SJSA1 (cell line): Measurements from ENCODE around the gene PLXNC1. TPM values are rescaled to one million over a fixed set of nuclear protein-coding genes. Genes with fewer than 3 reads are reported as not detected.
A peak's percentile ranks its signal among the peaks of the same experiment; 100 is the strongest.

Experiments used
- DNase-seq, 2 experiments: peaks; one replicate each; pipeline ENCODE4 v3.0.0-alpha.2; 2015 to 2020; ENCODE audit warnings: low spot score in 2 of 2, low read depth in 1 of 2
- H3K27ac ChIP-seq: fragments of 250-450 bp; sonication (Bioruptor Pico); 2 replicates; pipeline ENCODE4 v1.5.1; 2020; ENCODE audit warnings: mild to moderate bottlenecking, moderate library complexity
- H3K27me3 ChIP-seq: fragments of 250-450 bp; sonication (Bioruptor Pico); replicated peaks from 2 replicates; pipeline ENCODE4 v1.5.1; 2020; ENCODE audit warnings: mild to moderate bottlenecking, moderate library complexity
- H3K36me3 ChIP-seq: fragments of 250-450 bp; sonication (Bioruptor Pico); 2 replicates; pipeline ENCODE4 v1.5.1; 2020; ENCODE audit warnings: mild to moderate bottlenecking
- H3K4me1 ChIP-seq: fragments of 250-450 bp; sonication (Bioruptor Pico); replicated peaks from 2 replicates; pipeline ENCODE4 v1.6.1; 2021; ENCODE audit warnings: mild to moderate bottlenecking
- H3K4me3 ChIP-seq: fragments of 250-450 bp; sonication (Bioruptor Pico); 2 replicates; pipeline ENCODE4 v1.5.1; 2020; ENCODE audit warnings: mild to moderate bottlenecking
- H3K9me3 ChIP-seq: fragments of 250-450 bp; sonication (Bioruptor Pico); replicated peaks from 2 replicates; pipeline ENCODE4 v1.5.1; 2020; ENCODE audit warnings: mild to moderate bottlenecking
- total RNA-seq: library from RNA; depleted of rRNA; stranded (reverse); fragments of >200 nt; shearing (Covaris generic); gene quantifications from 2 replicates; pipeline ENCODE4 v1.2.3, GENCODE V29; 2014

Gene PLXNC1
- total RNA-seq, 1 experiment from 2014 or later = 4.4 TPM

DNA sequence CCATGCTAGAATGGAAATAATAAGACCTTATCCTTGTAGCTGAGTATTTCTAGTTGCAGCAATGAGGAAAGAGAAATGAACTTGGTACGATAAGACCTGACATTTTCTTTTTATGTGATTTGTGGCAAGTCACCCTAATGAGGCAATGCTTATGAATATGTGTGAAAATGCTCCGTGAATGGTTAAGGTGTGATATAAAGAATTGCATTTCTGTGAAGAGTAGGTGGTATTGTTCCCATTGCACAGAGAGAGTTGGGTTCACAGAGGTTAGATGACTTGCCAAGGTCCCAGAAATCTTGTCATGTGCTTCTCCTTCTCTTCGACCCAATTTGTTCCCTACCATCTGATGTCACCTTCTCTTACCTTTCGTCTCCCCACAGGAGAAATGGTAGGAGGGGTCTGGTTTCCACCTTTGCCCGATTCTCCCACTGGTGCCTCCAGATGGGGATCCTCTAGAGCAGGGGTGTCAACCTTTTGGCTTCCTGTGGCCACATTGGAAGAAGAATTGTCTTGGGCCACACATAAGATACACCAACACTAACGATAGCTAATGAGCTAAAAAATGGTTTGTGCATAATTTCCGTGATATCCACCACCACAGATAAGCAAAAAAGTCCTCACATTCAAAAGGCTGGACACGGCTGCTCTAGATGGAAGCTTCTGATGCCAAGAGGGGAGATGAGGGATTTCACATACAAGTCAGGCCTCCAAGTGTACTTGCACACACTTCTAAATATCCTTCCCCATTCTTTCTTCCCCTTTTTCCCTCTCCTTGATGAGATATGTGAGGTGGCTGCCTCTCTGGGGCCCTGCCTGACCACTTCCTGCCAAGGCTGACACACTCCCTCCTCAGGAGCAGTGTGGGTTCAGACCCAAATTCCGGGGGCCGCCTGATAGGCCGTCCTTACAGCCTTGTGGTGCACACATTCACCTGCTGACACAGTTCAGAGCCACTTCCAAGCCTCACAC lies 96.1 kb downstream of the PLXNC1 start:
- no peak for DNase-seq
- H3K27ac ChIP-seq = no peak overlapping the region
- H3K9me3 ChIP-seq = no peaks in the 10 kb centered on the region
- H3K4me3 ChIP-seq = no peak overlapping the region
- no peaks in the 10 kb centered on the region for H3K4me1 ChIP-seq
- H3K36me3 ChIP-seq = no peaks in the 10 kb centered on the region
- no peaks in the 10 kb centered on the region; the same call in 1 of the 2 replicates for H3K27me3 ChIP-seq

DNA sequence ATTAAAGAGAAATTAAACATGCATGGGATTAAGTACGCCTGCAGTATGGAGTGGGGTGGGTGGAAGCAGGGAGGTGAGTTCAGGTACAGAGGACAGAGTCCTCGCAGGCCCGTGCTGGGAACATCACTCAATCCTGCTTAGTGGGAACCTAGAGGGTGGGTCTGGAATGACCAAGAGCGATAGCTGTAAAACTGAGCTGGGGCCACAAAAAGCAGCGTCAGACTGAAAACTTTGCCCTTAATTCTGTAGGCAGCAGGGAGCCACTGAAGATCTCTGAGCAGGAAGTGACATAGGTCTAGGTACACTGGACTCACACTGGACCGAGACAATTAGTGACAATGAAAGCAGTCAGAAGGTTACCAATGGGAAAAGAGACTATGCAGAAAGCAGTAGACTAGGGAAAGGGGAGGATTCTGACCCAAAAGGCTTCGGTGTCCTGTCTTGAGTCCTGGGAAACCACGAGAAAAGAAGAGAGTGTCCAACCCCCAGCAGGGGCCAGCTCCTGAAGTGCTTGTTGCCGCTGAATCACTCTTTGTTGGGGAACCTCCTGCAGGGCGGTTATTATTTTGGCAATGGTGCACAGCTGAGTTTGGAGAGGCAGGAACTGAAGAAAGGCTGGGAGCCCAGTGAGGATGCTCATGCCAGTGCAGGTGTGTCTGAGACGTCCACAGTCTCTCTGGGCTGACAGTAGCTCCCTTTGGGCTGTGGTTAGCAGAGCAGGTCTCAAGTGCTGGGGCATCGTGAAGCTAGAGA lies 97.4 kb downstream of the PLXNC1 start:
- no peaks in the 10 kb centered on the region for H3K27me3 ChIP-seq
- no peak for DNase-seq
- no peaks in the 10 kb centered on the region for H3K4me1 ChIP-seq
- H3K9me3 ChIP-seq = no peaks in the 10 kb centered on the region
- H3K4me3 ChIP-seq = no peak overlapping the region
- H3K36me3 ChIP-seq = no peaks in the 10 kb centered on the region
- H3K27ac ChIP-seq = no peak overlapping the region

DNA sequence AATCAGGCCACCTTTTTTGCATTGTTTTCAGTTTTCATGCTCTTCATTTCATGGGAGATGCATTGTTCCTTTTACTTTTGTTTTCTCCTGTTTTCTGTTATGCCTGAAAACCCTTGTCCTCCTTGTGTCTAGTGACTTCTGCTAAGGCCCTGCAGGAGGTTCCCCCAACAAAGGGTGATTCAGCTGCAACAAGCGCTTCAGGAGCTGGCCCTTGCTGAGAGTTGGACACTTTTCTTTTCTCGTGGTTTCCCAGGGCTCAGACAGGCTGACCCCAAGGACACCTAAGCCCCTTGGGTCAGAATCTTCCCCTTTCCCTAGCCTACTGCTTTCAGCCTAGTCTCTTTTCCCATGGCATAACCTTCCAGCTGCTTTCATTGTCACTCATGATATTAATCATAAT lies 98.9 kb downstream of the PLXNC1 start:
- Histone ChIP-seq H3K27me3 (no peaks in the 10 kb centered on the region), H3K4me1 (no peaks in the 10 kb centered on the region), H3K9me3 (no peaks in the 10 kb centered on the region)

DNA sequence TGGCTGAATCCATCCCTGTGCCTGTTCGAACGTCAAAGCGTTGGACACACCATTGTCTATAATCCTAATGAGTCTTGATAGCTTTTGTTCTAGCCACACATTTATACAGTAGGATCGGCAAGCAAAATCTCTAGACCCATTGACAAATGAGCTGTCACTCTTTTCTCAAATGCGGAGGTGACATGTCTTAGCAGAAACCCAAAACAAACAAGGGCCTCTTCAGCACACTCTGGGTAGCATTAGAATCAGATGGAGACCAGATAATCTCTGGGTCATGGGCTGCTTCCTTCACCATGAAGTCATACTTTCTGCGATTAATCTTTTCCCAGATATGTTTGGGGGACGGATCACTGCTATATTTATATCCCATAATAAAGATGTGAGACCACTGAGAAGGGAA lies 100.2 kb downstream of the PLXNC1 start:
- no peaks in the 10 kb centered on the region for H3K4me1 ChIP-seq
- no peak overlapping the region for H3K4me3 ChIP-seq
- no peaks in the 10 kb centered on the region for H3K36me3 ChIP-seq
- no peaks in the 10 kb centered on the region for H3K27me3 ChIP-seq
- DNase-seq = no peak
- H3K9me3 ChIP-seq = no peaks in the 10 kb centered on the region
- H3K27ac ChIP-seq = no peak overlapping the region

More for the DNA sequence above, 98.9 kb downstream of the PLXNC1 start:
- Histone ChIP-seq H3K27ac (no peak overlapping the region), H3K36me3 (no peaks in the 10 kb centered on the region), H3K4me3 (no peak overlapping the region)
- no peak for DNase-seq

DNA sequence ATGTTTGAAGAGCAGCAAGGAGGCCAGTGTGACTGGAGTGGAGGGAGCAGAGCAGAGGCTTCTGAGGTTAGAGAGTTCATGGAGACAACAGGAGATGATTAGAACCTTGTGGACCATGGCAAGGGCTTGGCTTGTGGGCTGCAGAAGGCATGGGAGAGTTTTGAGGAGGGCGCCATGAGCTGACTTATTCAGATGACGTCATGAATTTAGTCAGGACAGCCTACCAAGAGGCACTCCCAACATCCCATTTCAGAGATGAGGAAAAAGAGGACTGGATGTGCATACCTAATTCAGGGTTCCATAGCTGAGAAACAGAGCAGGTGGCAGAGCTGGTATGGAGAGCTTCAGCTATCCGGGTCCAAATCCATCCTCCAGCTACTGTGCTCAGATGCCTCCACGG lies 101.8 kb downstream of the PLXNC1 start:
- no peak overlapping the region for H3K27ac ChIP-seq
- H3K4me1 ChIP-seq = no peaks in the 10 kb centered on the region
- no peaks in the 10 kb centered on the region for H3K27me3 ChIP-seq
- no peak overlapping the region for H3K4me3 ChIP-seq
- H3K36me3 ChIP-seq = no peaks in the 10 kb centered on the region
- no peak for DNase-seq
- no peaks in the 10 kb centered on the region for H3K9me3 ChIP-seq

DNA sequence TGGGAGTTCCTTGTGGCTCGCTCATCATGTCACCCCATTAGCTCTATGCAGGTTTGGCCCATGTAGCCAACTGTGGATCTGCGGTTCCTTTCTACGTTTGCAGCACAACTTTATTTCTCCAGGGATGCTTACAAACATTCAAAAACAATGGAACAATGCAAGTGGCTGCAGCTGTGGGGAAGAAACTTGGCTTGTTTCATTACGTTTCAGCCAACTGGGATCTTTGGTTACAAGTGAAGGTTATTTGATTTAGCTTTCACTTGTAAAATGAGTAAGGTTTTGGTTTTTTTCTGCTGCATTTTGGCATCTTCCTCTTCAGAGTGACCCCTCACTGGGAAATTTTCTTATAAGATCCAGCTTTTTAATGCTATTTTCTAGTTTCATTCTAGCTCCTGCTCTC lies 105.9 kb downstream of the PLXNC1 start:
- no peak overlapping the region for H3K4me3 ChIP-seq
- no peaks in the 10 kb centered on the region for H3K9me3 ChIP-seq
- no peak for DNase-seq
- no peaks in the 10 kb centered on the region for H3K4me1 ChIP-seq
- no peak overlapping the region for H3K27ac ChIP-seq
- no peaks in the 10 kb centered on the region for H3K36me3 ChIP-seq
- no peaks in the 10 kb centered on the region for H3K27me3 ChIP-seq

DNA sequence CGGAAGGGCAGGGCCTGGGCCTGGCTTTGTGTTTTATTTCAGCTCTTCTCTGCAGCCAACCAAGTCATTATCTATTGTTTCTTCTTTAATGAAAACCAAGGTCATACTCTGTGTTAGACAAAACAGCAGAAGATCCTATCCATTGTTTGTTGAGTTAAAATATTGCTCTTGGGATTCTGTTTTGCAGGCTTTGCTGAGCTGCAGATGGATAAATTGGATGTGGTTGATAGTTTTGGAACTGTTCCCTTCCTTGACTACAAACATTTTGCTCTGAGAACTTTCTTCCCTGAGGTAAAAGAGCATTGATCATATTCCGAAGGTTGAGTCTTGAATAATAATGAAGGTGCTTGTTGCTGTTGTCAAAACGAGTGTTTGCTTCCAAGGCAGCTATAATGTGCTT lies 106.6 kb downstream of the PLXNC1 start:
- no peaks in the 10 kb centered on the region for H3K27me3 ChIP-seq
- no peak overlapping the region for H3K27ac ChIP-seq
- DNase-seq = no peak
- no peaks in the 10 kb centered on the region for H3K4me1 ChIP-seq
- no peaks in the 10 kb centered on the region for H3K36me3 ChIP-seq
- H3K9me3 ChIP-seq = no peaks in the 10 kb centered on the region
- no peak overlapping the region for H3K4me3 ChIP-seq

DNA sequence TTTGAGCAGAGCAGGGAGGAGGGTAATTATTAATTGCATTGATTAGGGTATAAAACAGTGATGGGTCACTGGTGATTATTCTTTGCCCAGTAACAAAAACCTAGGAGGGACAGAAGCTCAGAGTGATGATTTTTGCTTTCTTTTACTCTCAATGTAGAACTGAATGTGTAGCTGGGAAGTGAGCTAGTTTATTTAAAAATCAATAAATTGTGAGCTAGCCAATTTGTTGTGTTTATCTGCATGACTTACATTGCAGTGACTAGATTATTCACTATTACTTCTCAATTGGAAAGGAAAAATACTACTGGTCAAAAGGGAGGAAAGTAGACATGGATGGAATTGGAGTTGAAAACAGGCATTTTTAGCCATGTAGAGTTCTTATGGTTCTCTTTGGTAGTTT lies 107.1 kb downstream of the PLXNC1 start:
- H3K9me3 ChIP-seq = no peaks in the 10 kb centered on the region
- no peaks in the 10 kb centered on the region for H3K36me3 ChIP-seq
- H3K4me1 ChIP-seq = no peaks in the 10 kb centered on the region
- H3K27ac ChIP-seq = no peak overlapping the region
- no peaks in the 10 kb centered on the region for H3K27me3 ChIP-seq
- no peak overlapping the region for H3K4me3 ChIP-seq
- DNase-seq = no peak

DNA sequence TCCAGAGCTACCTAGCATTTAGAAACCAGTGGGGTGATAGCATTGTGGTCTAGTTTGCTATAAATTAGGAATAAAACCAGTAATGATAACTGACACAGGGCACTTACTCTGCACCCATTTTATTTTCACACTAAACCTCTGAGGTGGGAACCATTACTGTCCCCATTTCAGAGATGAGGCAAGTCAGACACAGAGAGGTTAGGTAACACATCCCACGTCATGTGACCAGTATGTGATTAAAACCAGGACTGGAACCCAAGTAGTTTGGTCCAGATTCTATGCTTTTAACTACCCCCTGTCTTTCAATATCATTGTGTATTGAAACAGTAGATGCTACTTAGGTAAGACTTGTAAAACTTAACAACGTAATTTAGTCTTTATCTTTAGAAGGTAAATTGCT lies 110.2 kb downstream of the PLXNC1 start:
- Histone ChIP-seq H3K27ac (no peak overlapping the region), H3K27me3 (no peaks in the 10 kb centered on the region), H3K4me3 (no peak overlapping the region), H3K9me3 (no peaks in the 10 kb centered on the region), H3K4me1 (peaks cover 9% of the 10 kb centered on the region), H3K36me3 (no peaks in the 10 kb centered on the region)
- DNase-seq = no peak

DNA sequence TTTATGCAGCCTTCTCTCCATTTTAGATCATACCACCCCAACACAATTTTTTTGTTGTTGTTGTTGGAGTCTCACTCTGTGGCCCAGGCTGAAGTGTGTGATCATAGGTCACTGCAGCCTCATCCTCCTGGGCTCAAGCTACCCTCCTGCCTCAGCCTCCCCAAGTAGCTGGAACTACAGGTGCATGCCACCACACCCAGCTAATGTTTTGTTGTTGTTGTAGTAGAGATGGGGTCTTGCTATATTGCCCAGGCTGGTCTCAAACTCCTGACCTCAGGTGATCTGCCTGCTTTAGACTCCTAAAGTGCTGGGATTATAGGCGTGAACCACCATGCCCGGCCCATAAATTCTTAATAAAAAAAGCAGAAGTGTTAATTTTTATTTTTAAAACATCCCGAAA lies 111.6 kb downstream of the PLXNC1 start:
- DNase-seq = no peak
- H3K4me1 ChIP-seq = peaks cover 9% of the 10 kb centered on the region
- no peaks in the 10 kb centered on the region for H3K9me3 ChIP-seq
- H3K27me3 ChIP-seq = no peaks in the 10 kb centered on the region
- no peak overlapping the region for H3K27ac ChIP-seq
- H3K36me3 ChIP-seq = no peaks in the 10 kb centered on the region
- no peak overlapping the region for H3K4me3 ChIP-seq

DNA sequence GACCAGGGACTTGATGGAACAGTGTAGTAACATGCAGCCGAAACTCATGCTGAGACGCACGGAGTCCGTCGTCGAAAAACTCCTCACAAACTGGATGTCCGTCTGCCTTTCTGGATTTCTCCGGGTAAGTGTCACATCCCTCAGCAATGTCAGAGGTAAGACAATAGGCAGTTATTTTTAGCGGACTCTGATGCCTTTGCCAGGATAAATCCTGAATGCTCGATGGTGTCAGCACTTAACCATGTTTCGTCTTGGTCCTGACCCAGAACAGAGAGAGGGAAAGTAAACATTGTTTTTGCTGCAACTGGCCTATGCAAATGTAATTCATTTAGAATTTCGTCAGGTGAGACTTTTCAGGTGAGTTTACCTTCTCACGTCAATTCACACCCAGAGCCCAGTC lies 112.3 kb downstream of the PLXNC1 start:
- Histone ChIP-seq H3K9me3 (no peaks in the 10 kb centered on the region), H3K4me1 (peaks cover 9% of the 10 kb centered on the region)
- DNase-seq = no peak

DNA sequence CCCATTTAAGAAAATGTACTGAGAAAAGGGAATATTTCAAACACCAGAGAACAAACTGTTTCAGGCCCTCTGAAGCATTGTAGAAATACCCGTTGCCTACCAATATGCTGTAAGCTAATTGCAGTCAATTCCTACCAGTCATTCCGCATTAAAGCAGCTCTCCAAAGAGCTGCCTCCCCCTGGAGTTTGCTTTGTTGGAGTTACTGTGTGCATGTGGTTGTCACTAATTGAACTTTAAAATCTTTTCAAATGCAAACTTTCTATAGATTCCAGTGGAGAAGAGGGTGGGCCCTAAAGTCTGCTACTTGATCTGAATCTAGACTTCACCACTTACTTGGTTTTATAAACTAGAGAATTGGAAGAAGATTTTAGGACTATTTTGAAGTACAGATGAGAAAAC lies 112.7 kb downstream of the PLXNC1 start:
- H3K27ac ChIP-seq = no peak overlapping the region
- H3K36me3 ChIP-seq = no peaks in the 10 kb centered on the region
- H3K27me3 ChIP-seq = no peaks in the 10 kb centered on the region
- H3K9me3 ChIP-seq = no peaks in the 10 kb centered on the region
- peaks cover 9% of the 10 kb centered on the region for H3K4me1 ChIP-seq
- no peak for DNase-seq
- H3K4me3 ChIP-seq = no peak overlapping the region

More for the DNA sequence above, 112.3 kb downstream of the PLXNC1 start:
- no peaks in the 10 kb centered on the region for H3K36me3 ChIP-seq
- no peak overlapping the region for H3K4me3 ChIP-seq
- H3K27ac ChIP-seq = no peak overlapping the region
- no peaks in the 10 kb centered on the region for H3K27me3 ChIP-seq

DNA sequence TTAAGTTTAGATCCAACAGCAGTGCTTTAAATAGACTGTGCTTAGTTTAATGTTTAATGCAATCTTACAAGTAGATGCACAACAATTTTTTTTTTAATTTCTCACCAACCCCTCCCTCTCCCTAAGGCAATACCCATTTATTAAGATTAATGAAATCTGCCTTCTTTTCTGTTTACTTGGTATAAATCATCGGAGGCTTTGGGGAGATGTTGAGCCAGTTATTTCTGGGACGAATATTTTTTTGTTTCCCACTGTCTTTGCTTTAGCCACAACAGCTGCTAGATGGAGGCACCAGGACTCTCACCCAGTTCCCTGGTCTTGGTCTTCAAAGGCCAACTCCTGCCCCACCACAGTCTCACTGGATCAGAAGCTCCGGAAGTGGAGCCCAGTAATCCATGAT lies 113.4 kb downstream of the PLXNC1 start:
- Histone ChIP-seq H3K9me3 (no peaks in the 10 kb centered on the region), H3K27ac (no peak overlapping the region), H3K4me3 (peak overlapping the region; percentile 46), H3K4me1 (peaks cover 9% of the 10 kb centered on the region), H3K27me3 (no peaks in the 10 kb centered on the region), H3K36me3 (no peaks in the 10 kb centered on the region)
- DNase-seq = no peak
